PC-3 (cell line): ENCODE data around the gene HOXD12. TPM values are rescaled to one million over a fixed set of nuclear protein-coding genes. Genes with fewer than 3 reads are reported as not detected.

ENCODE experiments used
- ATAC-seq: fragments of 200-7000 bp; cut with Tn5 transposase; 2 replicates; pipeline ENCODE4 v1.9.1; 2020; ENCODE audit warnings: mild to moderate bottlenecking, moderate library complexity
- BruUV-seq: library from RNA; stranded (reverse); fragments of 400-500 nt; replicated peaks from 2 replicates; lab custom pipeline; 2021; lab: Mats Ljungman, UMichigan
- CTCF ChIA-PET: fragments of 300-600 bp; sonication (Branson Sonifier 250); formaldehyde crosslinking; loops from one replicate; lab custom pipeline; 2022; ENCODE audit warnings: antibody characterized with exemption; lab: Charles Lee
- POLR2A ChIA-PET: fragments of 300-600 bp; sonication (Branson Sonifier 250); formaldehyde crosslinking; loops from one replicate; lab custom pipeline; 2022; ENCODE audit warnings: antibody characterized with exemption; ENCODE audit not compliant: unreplicated experiment; lab: Charles Lee
- DNase-seq: peaks from one replicate; pipeline ENCODE4 v3.0.0-alpha.2; 2015
- H2AFZ ChIP-seq: fragments of 300-600 bp; sonication (generic); 2 replicates; pipeline ENCODE4 v1.6.0; 2016; ENCODE audit warnings: antibody characterized with exemption, low read length
- H3F3A ChIP-seq: fragments of 300-600 bp; sonication (generic); one replicate; pipeline ENCODE4 v1.6.0; 2017; ENCODE audit warnings: antibody characterized with exemption, low read length, control low read depth, mild to moderate bottlenecking; ENCODE audit not compliant: unreplicated experiment
- H3K27ac ChIP-seq: fragments of 300-600 bp; sonication (generic); 2 replicates; pipeline ENCODE4 v1.5.1; 2016; ENCODE audit warnings: mild to moderate bottlenecking, low read length
- H3K27me3 ChIP-seq: fragments of 300-600 bp; sonication (generic); 2 replicates; pipeline ENCODE4 v1.6.1; 2016; ENCODE audit warnings: low read length, mixed read lengths
- H3K36me3 ChIP-seq: fragments of 300-600 bp; sonication (generic); 2 replicates; pipeline ENCODE4 v1.6.1; 2016; ENCODE audit warnings: low read depth, mixed run types, low read length, mixed read lengths
- H3K4me1 ChIP-seq: fragments of 300-600 bp; sonication (generic); 2 replicates; pipeline ENCODE4 v1.5.1; 2016; ENCODE audit warnings: low read length; ENCODE audit not compliant: insufficient read depth
- H3K4me2 ChIP-seq: fragments of 300-600 bp; sonication (generic); 2 replicates; pipeline ENCODE4 v1.6.0; 2016; ENCODE audit warnings: low read length
- H3K4me3 ChIP-seq: fragments of 300-600 bp; sonication (generic); 2 replicates; pipeline ENCODE4 v1.5.1; 2016; ENCODE audit warnings: mild to moderate bottlenecking, low read length, mixed read lengths
- H3K79me2 ChIP-seq: fragments of 300-600 bp; sonication (generic); 2 replicates; pipeline ENCODE4 v1.6.1; 2017; ENCODE audit warnings: low read length, mixed read lengths
- H3K9ac ChIP-seq: fragments of 300-600 bp; sonication (generic); 2 replicates; pipeline ENCODE4 v1.6.0; 2016; ENCODE audit warnings: mild to moderate bottlenecking, low read length
- H3K9me2 ChIP-seq: fragments of 300-600 bp; sonication (generic); replicated peaks from 2 replicates; pipeline ENCODE4 v1.6.1; 2016; ENCODE audit warnings: mixed run types, low read length, mixed read lengths
- H3K9me3 ChIP-seq: fragments of 300-600 bp; sonication (generic); 2 replicates; pipeline ENCODE4 v1.6.1; 2016; ENCODE audit warnings: low read length, mixed read lengths
- H4K20me1 ChIP-seq: fragments of 300-600 bp; sonication (generic); 2 replicates; pipeline ENCODE4 v1.6.1; 2016; ENCODE audit warnings: low read length, mixed read lengths
- EZH2 ChIP-seq: fragments of 300-600 bp; sonication (generic); IDR thresholded peaks from one replicate; pipeline ENCODE4 v1.6.1; 2017; ENCODE audit warnings: antibody characterized with exemption, mild to moderate bottlenecking, low read length; ENCODE audit not compliant: unreplicated experiment
- EZH2phosphoT487 ChIP-seq: fragments of 300-600 bp; sonication (generic); IDR thresholded peaks from 2 replicates; pipeline ENCODE4 v1.6.1; 2018; ENCODE audit warnings: mild to moderate bottlenecking, antibody characterized with exemption, low read length, borderline replicate concordance
- intact Hi-C: fragments of 100-400 bp; cut with micrococcal nuclease; formaldehyde crosslinking; loops from 2 replicates; pipeline ENCODE4 v1.9.0; 2023
- total RNA-seq: library from RNA; depleted of rRNA; stranded (reverse); fragments of >200 nt; gene quantifications from 2 replicates; pipeline ENCODE4 v1.2.3, GENCODE V29; 2014
- TF ChIP-seq, protein P1 (sequence below): fragments of 300-600 bp; sonication (generic); conservative IDR thresholded peaks from 2 replicates; pipeline ENCODE4 v1.5.1; 2017; ENCODE audit warnings: antibody characterized with exemption, low read depth, mild to moderate bottlenecking, low read length

HOXD12 gene
- total RNA-seq, 1 experiment from 2014 or later: not detected

DNA sequence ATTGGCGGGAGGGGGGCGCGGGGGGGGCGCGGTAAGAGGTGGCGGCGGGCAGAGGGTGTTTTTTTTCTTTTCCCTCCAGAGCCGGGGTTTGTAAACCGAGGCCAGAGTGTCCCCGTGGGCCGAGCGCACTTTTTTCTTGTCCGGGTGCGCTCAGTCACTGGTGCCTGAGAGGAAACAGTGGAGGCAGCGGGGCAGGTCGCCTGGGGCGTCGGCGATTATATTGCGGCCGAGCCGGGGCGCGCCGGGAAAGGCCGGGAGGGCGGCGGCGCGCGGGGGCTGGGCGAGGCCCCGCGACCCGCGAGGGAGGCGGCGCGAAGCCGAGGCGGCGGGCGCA is 30.2 kb downstream of the HOXD12 start:
- Histone ChIP-seq H3F3A (peaks cover 4% of the 10 kb centered on the region), H3K27me3 (no peaks in the 10 kb centered on the region), H3K79me2 (no peaks in the 10 kb centered on the region), H3K36me3 (no peaks in the 10 kb centered on the region; the same call in 1 of the 2 replicates), H3K27ac (no peak overlapping the region), H3K4me2 (peak overlapping the region; percentile 99), H3K4me1 (peaks cover 10% of the 10 kb centered on the region), H3K4me3 (peak overlapping the region; percentile 52), H3K9ac (no peak overlapping the region), H2AFZ (peak overlapping the region; percentile 44; the same call in 1 of the 2 replicates), H3K9me2 (no peaks in the 10 kb centered on the region), H3K9me3 (no peaks in the 10 kb centered on the region), H4K20me1 (no peaks in the 10 kb centered on the region)
- ChIA-PET CTCF (interaction anchor here (0.5 kb wide), 1 partner anchor 148 kb away, joined by 5 read pairs; no protein-coding TSS in a partner anchor), POLR2A (interaction anchor here (0.6 kb wide), 1 partner anchor 533 kb away, joined by 4 read pairs; no protein-coding TSS in a partner anchor)
- no TSS peak for BruUV-seq
- intact Hi-C loops: no loop called here
- DNase-seq (no peak), ATAC-seq (no peak; the same call in 1 of the 2 replicates)
- TF ChIP-seq, protein P1, sequence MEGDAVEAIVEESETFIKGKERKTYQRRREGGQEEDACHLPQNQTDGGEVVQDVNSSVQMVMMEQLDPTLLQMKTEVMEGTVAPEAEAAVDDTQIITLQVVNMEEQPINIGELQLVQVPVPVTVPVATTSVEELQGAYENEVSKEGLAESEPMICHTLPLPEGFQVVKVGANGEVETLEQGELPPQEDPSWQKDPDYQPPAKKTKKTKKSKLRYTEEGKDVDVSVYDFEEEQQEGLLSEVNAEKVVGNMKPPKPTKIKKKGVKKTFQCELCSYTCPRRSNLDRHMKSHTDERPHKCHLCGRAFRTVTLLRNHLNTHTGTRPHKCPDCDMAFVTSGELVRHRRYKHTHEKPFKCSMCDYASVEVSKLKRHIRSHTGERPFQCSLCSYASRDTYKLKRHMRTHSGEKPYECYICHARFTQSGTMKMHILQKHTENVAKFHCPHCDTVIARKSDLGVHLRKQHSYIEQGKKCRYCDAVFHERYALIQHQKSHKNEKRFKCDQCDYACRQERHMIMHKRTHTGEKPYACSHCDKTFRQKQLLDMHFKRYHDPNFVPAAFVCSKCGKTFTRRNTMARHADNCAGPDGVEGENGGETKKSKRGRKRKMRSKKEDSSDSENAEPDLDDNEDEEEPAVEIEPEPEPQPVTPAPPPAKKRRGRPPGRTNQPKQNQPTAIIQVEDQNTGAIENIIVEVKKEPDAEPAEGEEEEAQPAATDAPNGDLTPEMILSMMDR: no peak
- no peak for TF ChIP-seq EZH2
- no peak for TF ChIP-seq EZH2phosphoT487

DNA sequence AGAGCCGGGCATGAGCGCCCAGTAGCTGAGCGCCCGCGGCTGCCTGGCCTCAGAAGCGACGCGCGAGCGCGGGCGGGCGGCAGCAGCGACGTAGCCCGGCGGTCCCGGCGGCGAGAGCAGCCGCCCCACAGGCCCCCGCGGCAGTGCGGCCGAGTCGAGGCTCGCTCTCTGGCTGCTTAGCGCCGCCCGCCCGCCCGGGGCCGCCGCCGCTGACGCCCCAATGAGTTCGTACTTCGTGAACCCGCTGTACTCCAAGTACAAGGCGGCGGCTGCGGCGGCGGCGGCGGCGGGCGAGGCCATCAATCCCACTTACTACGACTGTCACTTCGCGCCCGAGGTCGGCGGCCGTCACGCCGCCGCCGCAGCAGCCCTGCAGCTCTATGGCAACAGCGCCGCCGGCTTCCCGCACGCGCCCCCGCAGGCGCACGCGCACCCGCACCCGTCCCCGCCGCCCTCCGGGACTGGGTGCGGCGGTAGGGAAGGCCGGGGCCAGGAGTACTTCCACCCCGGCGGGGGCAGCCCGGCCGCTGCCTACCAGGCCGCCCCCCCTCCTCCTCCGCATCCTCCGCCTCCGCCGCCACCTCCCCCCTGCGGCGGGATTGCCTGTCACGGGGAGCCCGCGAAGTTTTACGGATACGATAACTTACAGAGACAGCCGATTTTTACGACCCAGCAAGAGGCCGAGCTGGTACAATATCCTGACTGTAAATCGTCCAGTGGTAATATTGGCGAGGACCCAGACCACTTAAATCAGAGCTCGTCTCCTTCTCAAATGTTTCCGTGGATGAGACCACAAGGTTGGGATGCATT is 30.8 kb downstream of the HOXD12 start:
- DNase-seq (peak; percentile 43), ATAC-seq (peak; percentile 57)
- TF ChIP-seq, protein P1: 0 out of 2 replicates have a peak, but pooled peaks have one; percentile 11
- no peak for TF ChIP-seq EZH2
- Histone ChIP-seq H3K9me2 (no peaks in the 10 kb centered on the region), H3K27me3 (no peaks in the 10 kb centered on the region), H3K4me2 (peak overlapping the region; percentile 99), H2AFZ (peak overlapping the region; percentile 96), H3K4me3 (peak overlapping the region; percentile 81), H3K9me3 (no peaks in the 10 kb centered on the region), H3K27ac (no peak overlapping the region), H3K36me3 (no peaks in the 10 kb centered on the region; the same call in 1 of the 2 replicates), H3K9ac (peak overlapping the region; percentile 28; the same call in 1 of the 2 replicates), H3F3A (peaks cover 4% of the 10 kb centered on the region), H3K79me2 (no peaks in the 10 kb centered on the region), H3K4me1 (peaks cover 14% of the 10 kb centered on the region), H4K20me1 (no peaks in the 10 kb centered on the region)
- ChIA-PET POLR2A (interaction anchor here (0.6 kb wide), 1 partner anchor 533 kb away, joined by 4 read pairs; no protein-coding TSS in a partner anchor), CTCF (interaction anchor here (1.3 to 2.1 kb wide), 4 partner anchors 424 to 524 kb away, joined by 5 to 18 read pairs (median 15); no protein-coding TSS in a partner anchor)
- intact Hi-C loops: no loop called here
- BruUV-seq: no TSS peak
